22Rv1 (cell line): ENCODE data around the gene GRIP2.

ENCODE experiments used
- H3K27ac ChIP-seq: fragments of 450-650 bp; 2 replicates; pipeline ENCODE4 v1.5.1; 2017
- ZFX ChIP-seq: fragments of 450-650 bp; IDR thresholded peaks from 2 replicates; pipeline ENCODE4 v1.6.1; 2017; ENCODE audit warnings: antibody characterized with exemption, borderline replicate concordance
- TF ChIP-seq, protein P1 (sequence below): fragments of 450-650 bp; IDR thresholded peaks from 2 replicates; pipeline ENCODE4 v1.5.1; 2017; ENCODE audit warnings: mild to moderate bottlenecking

Gene GRIP2

DNA sequence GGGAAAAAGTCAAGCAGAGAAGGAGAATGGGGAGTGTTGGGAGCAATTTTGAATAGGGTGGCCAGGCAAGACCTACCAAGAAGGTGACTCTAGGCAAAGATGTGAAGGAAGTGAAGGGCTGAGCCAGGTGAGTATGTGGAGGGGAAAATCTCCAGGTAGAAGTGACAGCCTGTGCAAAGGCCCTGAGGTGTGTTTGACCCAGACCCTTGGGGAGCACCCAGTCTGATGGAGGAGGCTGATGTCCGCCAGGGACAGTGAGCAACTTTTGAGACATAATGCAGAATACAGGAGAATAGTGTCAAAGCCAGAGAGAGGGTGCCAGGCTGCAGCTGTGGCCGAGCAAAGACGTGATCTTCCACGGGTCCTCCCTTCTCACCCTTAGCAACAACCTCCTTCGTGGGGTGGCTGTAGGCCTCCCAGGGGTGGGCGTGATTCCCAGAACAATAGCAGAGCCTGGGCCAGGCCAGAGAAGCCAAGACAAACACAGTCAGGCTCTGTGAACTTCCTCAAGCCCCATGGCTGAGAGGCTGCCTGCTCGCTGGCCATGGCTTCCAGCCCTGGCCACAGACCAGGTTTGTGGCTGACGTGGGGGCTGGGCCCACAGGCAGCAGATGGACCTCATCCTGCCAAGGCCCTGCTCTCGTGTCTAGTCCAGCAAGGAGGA lies 79.7 kb downstream of the GRIP2 start:
- TF ChIP-seq, protein P1, sequence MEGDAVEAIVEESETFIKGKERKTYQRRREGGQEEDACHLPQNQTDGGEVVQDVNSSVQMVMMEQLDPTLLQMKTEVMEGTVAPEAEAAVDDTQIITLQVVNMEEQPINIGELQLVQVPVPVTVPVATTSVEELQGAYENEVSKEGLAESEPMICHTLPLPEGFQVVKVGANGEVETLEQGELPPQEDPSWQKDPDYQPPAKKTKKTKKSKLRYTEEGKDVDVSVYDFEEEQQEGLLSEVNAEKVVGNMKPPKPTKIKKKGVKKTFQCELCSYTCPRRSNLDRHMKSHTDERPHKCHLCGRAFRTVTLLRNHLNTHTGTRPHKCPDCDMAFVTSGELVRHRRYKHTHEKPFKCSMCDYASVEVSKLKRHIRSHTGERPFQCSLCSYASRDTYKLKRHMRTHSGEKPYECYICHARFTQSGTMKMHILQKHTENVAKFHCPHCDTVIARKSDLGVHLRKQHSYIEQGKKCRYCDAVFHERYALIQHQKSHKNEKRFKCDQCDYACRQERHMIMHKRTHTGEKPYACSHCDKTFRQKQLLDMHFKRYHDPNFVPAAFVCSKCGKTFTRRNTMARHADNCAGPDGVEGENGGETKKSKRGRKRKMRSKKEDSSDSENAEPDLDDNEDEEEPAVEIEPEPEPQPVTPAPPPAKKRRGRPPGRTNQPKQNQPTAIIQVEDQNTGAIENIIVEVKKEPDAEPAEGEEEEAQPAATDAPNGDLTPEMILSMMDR, result no peak
- TF ChIP-seq ZFX, result no peak
- no peak overlapping the region for H3K27ac ChIP-seq

DNA sequence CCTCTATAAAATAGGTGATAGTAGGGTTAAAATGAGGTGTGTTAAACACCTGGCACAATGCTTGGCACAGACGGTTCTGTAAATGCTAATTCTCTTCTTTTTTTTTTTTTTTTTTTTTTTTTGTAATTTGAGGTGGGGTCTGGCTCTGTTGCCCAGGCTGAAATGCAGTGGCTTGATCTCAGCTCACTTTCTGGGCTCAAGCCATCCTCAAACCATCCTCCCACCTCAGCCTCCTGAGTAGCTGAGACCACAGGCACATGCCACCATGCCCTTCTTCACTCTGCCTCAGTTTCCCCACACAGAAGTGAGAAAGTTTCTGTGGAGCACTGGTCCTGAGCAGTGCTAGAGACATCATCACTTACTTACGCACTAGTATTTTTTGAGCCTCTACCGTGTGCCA lies 80.4 kb downstream of the GRIP2 start:
- TF ChIP-seq, protein P1, result no peak
- TF ChIP-seq ZFX, result no peak
- no peak overlapping the region for H3K27ac ChIP-seq

DNA sequence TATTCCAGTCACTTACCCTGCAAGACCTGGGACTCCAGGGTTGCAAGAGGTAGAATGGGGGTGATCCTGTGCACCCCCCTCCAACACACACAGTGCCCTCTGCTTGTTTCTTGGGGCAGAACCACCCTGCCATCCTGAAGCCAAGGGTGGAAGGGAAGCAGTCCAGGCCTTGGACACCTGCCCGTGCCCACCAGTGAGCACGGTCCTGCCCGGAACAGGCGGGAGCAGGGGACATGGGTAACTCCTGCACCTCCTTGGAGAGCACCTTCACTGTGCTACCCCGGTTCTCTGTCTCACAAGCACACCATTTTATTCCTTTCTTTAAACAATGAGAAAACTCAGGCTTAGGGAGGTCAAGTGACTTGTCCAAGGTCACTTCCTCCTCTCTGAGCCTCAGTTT lies 80.8 kb downstream of the GRIP2 start:
- no peak overlapping the region for H3K27ac ChIP-seq
- no peak for TF ChIP-seq ZFX
- TF ChIP-seq, protein P1, result no peak

DNA sequence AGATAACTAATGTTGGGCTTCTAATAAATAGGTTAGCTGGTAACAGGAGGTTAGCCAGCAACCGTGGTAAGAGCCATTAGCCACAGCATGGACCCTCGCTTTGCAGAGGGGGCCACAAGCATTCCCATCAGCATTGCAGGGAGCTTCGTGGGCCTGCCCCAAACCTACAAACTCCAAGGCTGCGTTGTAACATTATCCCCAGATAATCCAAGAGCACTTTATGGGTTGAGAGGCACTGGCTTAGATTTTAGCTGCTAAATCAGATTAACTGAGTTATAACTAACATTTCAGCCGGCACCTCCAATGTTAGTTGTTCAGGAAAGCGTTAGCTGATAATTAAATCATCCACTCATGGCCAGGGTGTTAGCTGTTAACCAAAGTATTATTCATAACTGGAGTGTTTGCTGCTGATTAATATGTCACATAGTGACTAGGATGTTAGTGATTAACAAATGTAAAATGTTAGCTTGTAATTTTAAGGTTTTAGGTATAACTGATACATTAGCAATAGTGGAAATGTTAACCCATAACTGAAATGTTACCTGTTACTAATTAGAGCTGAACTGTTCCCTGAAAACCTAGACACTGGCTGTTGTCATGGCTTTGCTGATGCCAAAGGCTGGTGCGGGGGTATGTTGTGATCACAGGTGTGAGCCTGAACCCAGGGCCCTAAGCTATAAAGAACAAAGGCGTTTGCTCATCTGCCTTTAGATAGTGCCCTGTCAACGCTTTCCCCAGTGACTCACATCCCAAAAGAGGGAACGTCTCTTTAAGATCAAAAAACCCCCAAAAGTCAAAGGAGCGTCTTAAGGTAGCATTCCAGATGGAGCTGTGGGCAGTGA lies 81.5 kb downstream of the GRIP2 start:
- no peak for TF ChIP-seq ZFX
- TF ChIP-seq, protein P1, result no peak
- no peak overlapping the region for H3K27ac ChIP-seq

DNA sequence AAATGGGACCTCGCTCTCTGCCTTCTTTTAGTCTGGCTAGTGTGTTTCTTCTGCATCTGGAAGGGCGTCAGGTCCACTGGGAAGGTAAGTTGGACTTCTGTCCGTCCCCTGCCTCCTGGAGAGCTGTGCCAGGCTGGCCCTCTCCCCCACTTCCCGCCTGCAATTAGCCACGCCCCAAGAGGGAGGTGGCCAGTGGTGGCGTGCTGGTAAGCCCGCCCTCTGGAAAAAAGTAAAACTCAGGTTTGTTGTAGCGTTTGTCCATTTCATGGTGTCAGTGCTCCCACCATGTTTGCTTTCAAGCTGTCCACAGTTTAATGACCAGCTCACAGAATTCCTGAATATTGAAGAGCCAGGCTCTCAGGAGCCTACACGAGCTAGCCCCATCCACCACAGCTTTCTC lies 82.1 kb downstream of the GRIP2 start:
- H3K27ac ChIP-seq, result no peak overlapping the region
- TF ChIP-seq, protein P1, result no peak
- no peak for TF ChIP-seq ZFX

DNA sequence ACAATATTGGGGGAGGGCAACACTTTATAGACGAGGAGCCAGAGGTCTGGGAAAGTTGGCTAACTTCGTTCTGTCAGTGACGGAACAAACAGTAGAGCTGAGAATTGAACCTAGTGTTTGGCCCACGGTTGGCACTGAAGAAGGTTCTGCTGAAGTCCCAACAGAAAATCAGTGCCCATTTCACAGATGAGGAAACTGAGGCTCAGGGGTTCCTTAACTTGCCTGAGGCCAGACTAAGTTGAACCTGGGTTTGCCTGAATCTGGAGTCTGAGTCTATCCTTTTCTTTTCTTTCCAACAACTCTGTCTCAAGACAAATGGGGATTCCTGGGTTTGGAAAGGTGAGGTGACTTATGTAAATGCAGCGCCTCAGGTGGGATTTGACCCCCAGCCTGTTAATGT lies 82.7 kb downstream of the GRIP2 start:
- TF ChIP-seq, protein P1, result no peak
- TF ChIP-seq ZFX, result no peak

DNA sequence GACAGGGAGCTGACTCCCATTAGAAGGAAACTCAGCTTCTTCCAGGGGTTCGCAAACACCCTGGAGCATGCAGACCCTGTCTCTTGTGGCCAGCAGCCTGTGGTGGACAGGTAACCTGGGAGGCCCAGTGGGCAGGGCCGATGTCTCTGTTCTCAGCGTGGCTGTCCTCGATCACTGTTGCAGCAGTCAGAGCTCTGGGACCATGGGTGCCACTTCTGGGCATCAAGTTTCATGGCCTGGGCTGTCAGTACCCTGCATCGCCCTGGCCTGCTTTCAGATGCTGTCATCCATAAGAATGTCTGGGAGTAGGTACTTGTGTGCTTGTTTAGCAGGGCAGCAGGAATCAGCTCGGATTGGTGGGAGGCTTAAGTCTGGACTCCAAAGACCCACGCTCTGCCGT lies 83.3 kb downstream of the GRIP2 start:
- no peak for TF ChIP-seq ZFX
- TF ChIP-seq, protein P1, result no peak
- no peak overlapping the region for H3K27ac ChIP-seq

More for the DNA sequence above, 82.7 kb downstream of the GRIP2 start:
- H3K27ac ChIP-seq, result no peak overlapping the region
